OCI-LY7 (cell line): ENCODE measurements around the gene RNF212B. TPM values are rescaled to one million over a fixed set of nuclear protein-coding genes. Genes with fewer than 3 reads are reported as not detected.

Experiments
- BruUV-seq: library from RNA; stranded (reverse); fragments of 400-500 nt; replicated peaks from 2 replicates; lab custom pipeline; 2021; lab: Mats Ljungman, UMichigan
- CTCF ChIA-PET: fragments of 300-600 bp; sonication (Branson Sonifier 250); formaldehyde crosslinking; loops from one replicate; lab custom pipeline; 2022; ENCODE audit warnings: antibody characterized with exemption; ENCODE audit not compliant: unreplicated experiment; lab: Charles Lee
- POLR2A ChIA-PET: fragments of 300-600 bp; sonication (Branson Sonifier 250); formaldehyde crosslinking; loops from one replicate; lab custom pipeline; 2022; ENCODE audit warnings: antibody characterized with exemption; lab: Charles Lee
- DNase-seq: peaks from one replicate; pipeline ENCODE4 v3.0.0-alpha.2; 2015; ENCODE audit warnings: low spot score
- H2AFZ ChIP-seq: fragments of 200-600 bp; sonication (generic), shearing (Covaris generic); 2 replicates; pipeline ENCODE4 v1.6.1; 2014; ENCODE audit warnings: mild to moderate bottlenecking, antibody characterized with exemption, low read length, moderate library complexity
- H3K27ac ChIP-seq: fragments of 200-600 bp; sonication (generic); 2 replicates; pipeline ENCODE4 v1.5.1; 2014; ENCODE audit warnings: mixed run types, low read depth, mild to moderate bottlenecking, moderate library complexity, low read length, inconsistent platforms; ENCODE audit not compliant: poor library complexity, severe bottlenecking
- H3K36me3 ChIP-seq: fragments of 200-600 bp; sonication (generic); 2 replicates; pipeline ENCODE4 v1.6.1; 2014; ENCODE audit warnings: mild to moderate bottlenecking, antibody characterized with exemption, low read length, moderate library complexity, mixed read lengths; ENCODE audit not compliant: insufficient read depth
- H3K4me1 ChIP-seq: fragments of 200-600 bp; sonication (generic); 2 replicates; pipeline ENCODE4 v1.5.1; 2014; ENCODE audit warnings: mild to moderate bottlenecking, low read length; ENCODE audit not compliant: insufficient read depth, poor library complexity, severe bottlenecking
- H3K4me2 ChIP-seq: fragments of 200-600 bp; sonication (generic); 2 replicates; pipeline ENCODE4 v1.6.1; 2014; ENCODE audit warnings: mild to moderate bottlenecking, low read length
- H3K4me3 ChIP-seq: fragments of 200-600 bp; sonication (generic); 2 replicates; pipeline ENCODE4 v1.5.1; 2014; ENCODE audit warnings: mild to moderate bottlenecking, low read depth, low read length; ENCODE audit not compliant: poor library complexity, severe bottlenecking
- H3K79me2 ChIP-seq: fragments of 200-600 bp; sonication (generic); 2 replicates; pipeline ENCODE4 v1.6.1; 2016; ENCODE audit warnings: low read depth, mild to moderate bottlenecking, low read length, moderate library complexity, mixed read lengths; ENCODE audit not compliant: insufficient read depth
- H3K9me2 ChIP-seq: fragments of 200-600 bp; sonication (generic); 2 replicates; pipeline ENCODE4 v1.6.1; 2016; ENCODE audit warnings: mild to moderate bottlenecking, low read length, mixed read lengths; ENCODE audit not compliant: insufficient read depth
- H3K9me3 ChIP-seq: fragments of 200-600 bp; sonication (generic); 2 replicates; pipeline ENCODE4 v1.6.1; 2014; ENCODE audit warnings: mild to moderate bottlenecking, mixed run types, low read length, mixed read lengths
- H4K20me1 ChIP-seq: fragments of 200-600 bp; sonication (generic); 2 replicates; pipeline ENCODE4 v1.6.1; 2014; ENCODE audit warnings: mild to moderate bottlenecking, antibody characterized with exemption, low read length, moderate library complexity, mixed read lengths; ENCODE audit not compliant: insufficient read depth
- CTCF ChIP-seq: fragments of 200-600 bp; sonication (generic); conservative IDR thresholded peaks from 2 replicates; pipeline ENCODE4 v1.5.1; 2014; ENCODE audit warnings: mild to moderate bottlenecking, antibody characterized with exemption, low read length, moderate library complexity, mixed read lengths
- EZH2phosphoT487 ChIP-seq: fragments of 200-600 bp; sonication (generic); IDR thresholded peaks from 2 replicates; pipeline ENCODE4 v1.6.1; 2018; ENCODE audit warnings: low read depth, borderline replicate concordance, mild to moderate bottlenecking, mixed run types, antibody characterized with exemption, low read length, moderate library complexity, mixed read lengths
- intact Hi-C: fragments of 100-400 bp; cut with micrococcal nuclease; formaldehyde crosslinking; loops from one replicate; pipeline ENCODE4 v1.10.0; 2022; ENCODE audit not compliant: unreplicated experiment
- total RNA-seq, 2 experiments: library from RNA; depleted of rRNA in 1 of 2; stranded (reverse); fragments of >200 nt in 1 of 2; shearing (Covaris generic) in 1 of 2; gene quantifications; 2 replicates each; pipeline ENCODE4 v1.2.3, GENCODE V29; 2014 to 2022

RNF212B gene
- total RNA-seq, 2 experiments from 2014 or later, result not detected

DNA sequence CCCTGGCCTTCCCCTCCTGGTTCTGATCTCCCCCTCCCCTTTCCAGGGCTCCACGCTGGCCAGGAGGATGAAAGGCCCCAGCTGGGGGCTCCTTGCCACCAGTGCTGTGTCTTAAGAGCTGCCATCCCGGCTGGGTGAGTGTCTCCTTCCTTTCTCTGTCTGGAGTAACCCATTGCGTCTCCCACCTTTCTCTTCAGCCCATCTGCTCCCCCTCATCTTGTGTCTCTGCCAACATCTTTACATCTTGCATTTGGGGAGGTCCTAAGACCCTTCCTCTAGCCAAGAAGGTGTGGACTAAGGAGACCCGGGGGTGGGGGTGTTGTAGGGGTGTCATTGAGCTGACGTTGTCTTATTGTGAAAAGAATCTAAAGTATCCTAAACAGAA is 69.4 kb downstream of the RNF212B start:
- CTCF ChIA-PET, result interaction anchor here (0.6 to 1.4 kb wide), 3 partner anchors 14 to 215 kb away, joined by 3 to 5 read pairs (median 4); no protein-coding TSS in a partner anchor
- Histone ChIP-seq H3K36me3 (no peaks in the 10 kb centered on the region; the same call in 1 of the 2 replicates), H3K27ac (peak overlapping the region; percentile 37), H3K9me3 (no peaks in the 10 kb centered on the region), H3K4me3 (peak overlapping the region; percentile 77), H4K20me1 (no peaks in the 10 kb centered on the region), H3K79me2 (no peaks in the 10 kb centered on the region; the same call in 1 of the 2 replicates), H3K9me2 (no peaks in the 10 kb centered on the region), H3K4me2 (peak overlapping the region; percentile 81), H3K4me1 (peaks cover 32% of the 10 kb centered on the region), H2AFZ (peak overlapping the region; percentile 79)
- DNase-seq, result no peak
- intact Hi-C loops, result loop anchor here (2.0 to 10.0 kb wide), 2 partner anchors 14 to 838 kb away; partner anchors contain the start of genes EMC9, PABPN1, PSME2 and RNF31
- TF ChIP-seq EZH2phosphoT487 (no peak), CTCF (no peak)
- POLR2A ChIA-PET, result interaction anchor here (0.6 to 9.4 kb wide), 2 partner anchors 14 kb away, joined by 5 to 122 read pairs; partner anchors contain the start of gene PABPN1
- no TSS peak for BruUV-seq

- Histone ChIP-seq H3K79me2 (no peaks in the 10 kb centered on the region; the same call in 1 of the 2 replicates), H3K4me2 (peak overlapping the region; percentile 81), H3K36me3 (no peaks in the 10 kb centered on the region; the same call in 1 of the 2 replicates), H3K4me3 (no peak overlapping the region), H3K27ac (no peak overlapping the region), H4K20me1 (no peaks in the 10 kb centered on the region), H3K9me2 (no peaks in the 10 kb centered on the region), H2AFZ (no peak overlapping the region), H3K4me1 (peaks cover 31% of the 10 kb centered on the region), H3K9me3 (no peaks in the 10 kb centered on the region)
- no peak for DNase-seq
- POLR2A ChIA-PET, result interaction anchor here (9.4 kb wide), 1 partner anchor 13 kb away, joined by 122 read pairs; the partner anchor contains the start of gene PABPN1
- intact Hi-C loops, result loop anchor here (2.0 to 10.0 kb wide), 2 partner anchors 13 to 837 kb away; partner anchors contain the start of genes EMC9, PABPN1, PSME2 and RNF31
- BruUV-seq, result no TSS peak
- TF ChIP-seq EZH2phosphoT487, result no peak
- TF ChIP-seq CTCF, result no peak
- CTCF ChIA-PET, result interaction anchor here (1.4 kb wide), 1 partner anchor 13 kb away, joined by 4 read pairs; no protein-coding TSS in a partner anchor
These were observed 70.2 kb downstream of the RNF212B start for GRCh38 chr14:23307687-23308644.
